HepG2 (cell line): ENCODE results near the gene TRPV2. TPM values are rescaled to one million over a fixed set of nuclear protein-coding genes. Genes with fewer than 3 reads are reported as not detected.

Experiments
- ATF1 ChIP-seq: IDR thresholded peaks from 2 replicates; pipeline ENCODE4 v1.6.1; 2016; ENCODE audit warnings: mild to moderate bottlenecking, control low read depth
- ATF2 ChIP-seq: sonication (generic); formaldehyde crosslinking; IDR thresholded peaks from 2 replicates; pipeline ENCODE4 v1.4.0; 2020; ENCODE audit warnings: missing genetic modification reagents
- GMEB1 ChIP-seq: sonication (generic); formaldehyde crosslinking; IDR thresholded peaks from 2 replicates; pipeline ENCODE4 v1.5.1; 2020; ENCODE audit warnings: missing genetic modification reagents, mild to moderate bottlenecking, borderline replicate concordance
- HNRNPLL ChIP-seq: fragments of 200-400 bp; formaldehyde crosslinking; IDR thresholded peaks from 2 replicates; pipeline ENCODE4 v1.6.1; 2017; ENCODE audit warnings: mild to moderate bottlenecking, low read depth, low read length; ENCODE audit not compliant: poor library complexity, severe bottlenecking
- KDM3A ChIP-seq: IDR thresholded peaks from 2 replicates; pipeline ENCODE4 v1.6.1; 2018; ENCODE audit warnings: low read depth, missing compliant biosample characterization
- MBD4 ChIP-seq: IDR thresholded peaks from 2 replicates; pipeline ENCODE4 v1.6.1; 2012; ENCODE audit warnings: low read length, inconsistent platforms, borderline replicate concordance
- MYC ChIP-seq: sonication (generic); formaldehyde crosslinking; IDR thresholded peaks from 2 replicates; pipeline ENCODE4 v1.9.0; 2021; ENCODE audit warnings: missing genetic modification reagents, borderline replicate concordance
- MYPOP ChIP-seq: sonication (generic); formaldehyde crosslinking; IDR thresholded peaks from 2 replicates; pipeline ENCODE4 v1.8.1; 2023; ENCODE audit warnings: mild to moderate bottlenecking, moderate library complexity, missing genetic modification reagents
- SMAD9 ChIP-seq: sonication (generic); formaldehyde crosslinking; IDR thresholded peaks from 2 replicates; pipeline ENCODE4 v1.5.1; 2020; ENCODE audit warnings: mild to moderate bottlenecking, missing genetic modification reagents
- TMF1 ChIP-seq: sonication (generic); formaldehyde crosslinking; IDR thresholded peaks from 2 replicates; pipeline ENCODE4 v1.8.1; 2022; ENCODE audit warnings: low read depth, missing genetic modification reagents
- ZBTB26 ChIP-seq: IDR thresholded peaks from 2 replicates; pipeline ENCODE4 v1.6.1; 2016; ENCODE audit warnings: missing compliant biosample characterization, missing genetic modification reagents, borderline replicate concordance
- ZNF205 ChIP-seq: IDR thresholded peaks from 2 replicates; pipeline ENCODE4 v1.6.1; 2018; ENCODE audit warnings: missing biosample characterization, missing genetic modification reagents
- ZNF326 ChIP-seq: sonication (generic); formaldehyde crosslinking; IDR thresholded peaks from 2 replicates; pipeline ENCODE4 v1.4.0; 2020; ENCODE audit warnings: missing genetic modification reagents, borderline replicate concordance
- ZNF567 ChIP-seq: sonication (generic); formaldehyde crosslinking; IDR thresholded peaks from 2 replicates; pipeline ENCODE4 v1.8.1; 2023; ENCODE audit warnings: mild to moderate bottlenecking, missing genetic modification reagents, borderline replicate concordance
- ZSCAN9 ChIP-seq: IDR thresholded peaks from 2 replicates; pipeline ENCODE4 v1.6.1; 2016; ENCODE audit warnings: borderline replicate concordance
- polyA plus RNA-seq, 8 experiments: library from polyadenylated mRNA; depleted of rRNA in 3 of 8; stranded (reverse) in 7 of 8; unstranded in 1 of 8; fragments of >200 nt; fragmentation: Illumina TruSeq in 4 of 8; extraction: Trizol in 4 of 8; gene quantifications; 2 replicates each; pipeline versions ENCODE4 v1.2.1 to v1.2.3, GENCODE V29; 2011 to 2016; ENCODE audit warnings: low read depth in 4 of 8, missing spikeins in 1 of 8, mixed read lengths in 1 of 8; ENCODE audit not compliant: insufficient read depth in 1 of 8
- total RNA-seq, 5 experiments: library from RNA; depleted of rRNA; stranded (reverse); fragments of >200 nt; fragmentation: Illumina TruSeq; extraction: Trizol; gene quantifications; 2 replicates each; pipeline ENCODE4 v1.2.3, GENCODE V29; 2016; ENCODE audit warnings: low read depth in 1 of 5
- TF ChIP-seq, protein P1 (sequence below): sonication (generic); formaldehyde crosslinking; IDR thresholded peaks from 2 replicates; pipeline ENCODE4 v1.4.0; 2020; ENCODE audit warnings: missing genetic modification reagents, mild to moderate bottlenecking, borderline replicate concordance
- TF ChIP-seq, protein P2 (sequence below): sonication (generic); formaldehyde crosslinking; IDR thresholded peaks from 2 replicates; pipeline ENCODE4 v1.4.0; 2020; ENCODE audit warnings: low read depth, missing genetic modification reagents

The TRPV2 gene
- total and polyA plus RNA-seq, 2 of the 13 experiments (the other 11 are each of a cell fraction or from before 2014, with no cell fraction given), result 13.6 to 21.3 TPM

DNA sequence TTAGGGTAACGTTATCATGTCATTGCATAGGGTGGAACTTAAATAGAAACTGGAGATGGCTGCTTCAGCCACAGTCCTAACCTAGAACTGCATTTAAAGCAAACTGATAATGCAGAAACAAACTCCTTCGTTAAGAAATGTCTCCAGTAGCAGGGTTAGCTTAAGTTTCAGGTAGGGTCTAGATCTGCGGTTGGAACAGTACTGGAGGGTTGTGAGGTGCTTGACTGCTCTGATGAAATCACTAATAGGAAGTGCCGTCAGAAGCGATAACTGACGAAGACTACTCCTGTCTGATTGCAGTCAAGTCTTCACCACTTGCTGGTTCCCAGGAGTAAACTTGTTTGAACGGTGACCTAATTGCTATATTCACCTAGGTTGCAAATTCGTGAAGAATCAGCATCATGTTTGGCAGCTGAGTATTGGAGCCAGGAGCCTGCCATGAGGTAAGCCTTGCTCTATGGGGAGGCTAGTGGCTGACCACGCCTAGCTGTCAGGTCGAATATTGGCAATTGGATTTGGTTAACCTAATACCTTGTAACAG lies 24.5 kb downstream of the TRPV2 start (continued):
- TF ChIP-seq, protein P1, sequence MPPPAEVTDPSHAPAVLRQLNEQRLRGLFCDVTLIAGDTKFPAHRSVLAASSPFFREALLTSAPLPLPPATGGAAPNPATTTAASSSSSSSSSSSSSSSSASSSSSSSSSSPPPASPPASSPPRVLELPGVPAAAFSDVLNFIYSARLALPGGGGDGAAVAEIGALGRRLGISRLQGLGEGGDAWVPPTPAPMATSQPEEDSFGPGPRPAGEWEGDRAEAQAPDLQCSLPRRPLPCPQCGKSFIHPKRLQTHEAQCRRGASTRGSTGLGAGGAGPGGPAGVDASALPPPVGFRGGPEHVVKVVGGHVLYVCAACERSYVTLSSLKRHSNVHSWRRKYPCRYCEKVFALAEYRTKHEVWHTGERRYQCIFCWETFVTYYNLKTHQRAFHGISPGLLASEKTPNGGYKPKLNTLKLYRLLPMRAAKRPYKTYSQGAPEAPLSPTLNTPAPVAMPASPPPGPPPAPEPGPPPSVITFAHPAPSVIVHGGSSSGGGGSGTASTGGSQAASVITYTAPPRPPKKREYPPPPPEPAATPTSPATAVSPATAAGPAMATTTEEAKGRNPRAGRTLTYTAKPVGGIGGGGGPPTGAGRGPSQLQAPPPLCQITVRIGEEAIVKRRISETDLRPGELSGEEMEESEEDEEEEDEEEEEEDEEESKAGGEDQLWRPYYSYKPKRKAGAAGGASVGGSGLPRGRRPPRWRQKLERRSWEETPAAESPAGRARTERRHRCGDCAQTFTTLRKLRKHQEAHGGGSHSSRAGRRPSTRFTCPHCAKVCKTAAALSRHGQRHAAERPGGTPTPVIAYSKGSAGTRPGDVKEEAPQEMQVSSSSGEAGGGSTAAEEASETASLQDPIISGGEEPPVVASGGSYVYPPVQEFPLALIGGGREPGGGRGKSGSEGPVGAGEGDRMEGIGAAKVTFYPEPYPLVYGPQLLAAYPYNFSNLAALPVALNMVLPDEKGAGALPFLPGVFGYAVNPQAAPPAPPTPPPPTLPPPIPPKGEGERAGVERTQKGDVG, result no peak
- TF ChIP-seq, protein P2, sequence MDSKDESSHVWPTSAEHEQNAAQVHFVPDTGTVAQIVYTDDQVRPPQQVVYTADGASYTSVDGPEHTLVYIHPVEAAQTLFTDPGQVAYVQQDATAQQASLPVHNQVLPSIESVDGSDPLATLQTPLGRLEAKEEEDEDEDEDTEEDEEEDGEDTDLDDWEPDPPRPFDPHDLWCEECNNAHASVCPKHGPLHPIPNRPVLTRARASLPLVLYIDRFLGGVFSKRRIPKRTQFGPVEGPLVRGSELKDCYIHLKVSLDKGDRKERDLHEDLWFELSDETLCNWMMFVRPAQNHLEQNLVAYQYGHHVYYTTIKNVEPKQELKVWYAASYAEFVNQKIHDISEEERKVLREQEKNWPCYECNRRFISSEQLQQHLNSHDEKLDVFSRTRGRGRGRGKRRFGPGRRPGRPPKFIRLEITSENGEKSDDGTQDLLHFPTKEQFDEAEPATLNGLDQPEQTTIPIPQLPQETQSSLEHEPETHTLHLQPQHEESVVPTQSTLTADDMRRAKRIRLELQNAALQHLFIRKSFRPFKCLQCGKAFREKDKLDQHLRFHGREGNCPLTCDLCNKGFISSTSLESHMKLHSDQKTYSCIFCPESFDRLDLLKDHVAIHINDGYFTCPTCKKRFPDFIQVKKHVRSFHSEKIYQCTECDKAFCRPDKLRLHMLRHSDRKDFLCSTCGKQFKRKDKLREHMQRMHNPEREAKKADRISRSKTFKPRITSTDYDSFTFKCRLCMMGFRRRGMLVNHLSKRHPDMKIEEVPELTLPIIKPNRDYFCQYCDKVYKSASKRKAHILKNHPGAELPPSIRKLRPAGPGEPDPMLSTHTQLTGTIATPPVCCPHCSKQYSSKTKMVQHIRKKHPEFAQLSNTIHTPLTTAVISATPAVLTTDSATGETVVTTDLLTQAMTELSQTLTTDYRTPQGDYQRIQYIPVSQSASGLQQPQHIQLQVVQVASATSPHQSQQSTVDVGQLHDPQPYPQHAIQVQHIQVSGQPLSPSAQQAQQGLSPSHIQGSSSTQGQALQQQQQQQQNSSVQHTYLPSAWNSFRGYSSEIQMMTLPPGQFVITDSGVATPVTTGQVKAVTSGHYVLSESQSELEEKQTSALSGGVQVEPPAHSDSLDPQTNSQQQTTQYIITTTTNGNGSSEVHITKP (CRISPR knock-in tag), result no peak; the same call in 1 of the 2 replicates
- no peak for TF ChIP-seq KDM3A
- no peak for TF ChIP-seq ZNF205 (CRISPR knock-in tag)
- no peak for TF ChIP-seq MYPOP (CRISPR knock-in tag)
- no peak for TF ChIP-seq HNRNPLL
- no peak for TF ChIP-seq ZNF567 (CRISPR knock-in tag)
- peak; percentile 5; the same call in 1 of the 2 replicates for TF ChIP-seq ZSCAN9 (CRISPR knock-in tag)
- no peak for TF ChIP-seq TMF1
- peak; percentile 43; the same call in 1 of the 2 replicates for TF ChIP-seq MBD4
- TF ChIP-seq MYC (CRISPR knock-in tag), result peak; percentile 37; the same call in 1 of the 2 replicates
- no peak for TF ChIP-seq ZBTB26 (CRISPR knock-in tag)
- TF ChIP-seq GMEB1 (CRISPR knock-in tag), result no peak
- no peak for TF ChIP-seq ATF2
- TF ChIP-seq ZNF326, result no peak
- no peak for TF ChIP-seq ATF1 (CRISPR knock-in tag)
- TF ChIP-seq SMAD9 (CRISPR knock-in tag), result no peak
